ENCODE data around the gene OTOP3. TPM values are rescaled to one million over a fixed set of nuclear protein-coding genes. Genes with fewer than 3 reads are reported as not detected.

Gene OTOP3
- total RNA-seq, 2 experiments from 2014 or later: not detected

GRCh38 chr17:74937064-74938051, 1.7 kb downstream of the OTOP3 start:
- Mint-ChIP-seq H3K27ac (no peak overlapping the region), H3K36me3 (ENCODE audit: low read depth) (no peaks in the 10 kb centered on the region), H3K4me1 (peaks cover 2% of the 10 kb centered on the region), H3K4me3 (no peak overlapping the region), H3K27me3 (peaks cover 65% of the 10 kb centered on the region), H3K9me3 (no peaks in the 10 kb centered on the region)
- ChIA-PET POLR2A (interaction anchor here (0.6 kb wide), 1 partner anchor 20 kb away, joined by 3 read pairs; no protein-coding TSS in a partner anchor), CTCF (interaction anchor here (0.6 kb wide), 1 partner anchor 831 kb away, joined by 3 read pairs; no protein-coding TSS in a partner anchor)
- DNase-seq: no peak

GRCh38 chr17:74938194-74938950, 2.7 kb downstream of the OTOP3 start:
- ChIA-PET POLR2A (interaction anchor here (0.6 kb wide), 1 partner anchor 19 kb away, joined by 3 read pairs; no protein-coding TSS in a partner anchor), CTCF (interaction anchor here (0.6 to 1.2 kb wide), 4 partner anchors 9 to 830 kb away, joined by 3 to 4 read pairs (median 4); no protein-coding TSS in a partner anchor)
- H3K27ac Mint-ChIP-seq: no peak overlapping the region
- no peaks in the 10 kb centered on the region for H3K9me3 Mint-ChIP-seq
- no peak for DNase-seq
- peaks cover 2% of the 10 kb centered on the region for H3K4me1 Mint-ChIP-seq
- H3K4me3 Mint-ChIP-seq: no peak overlapping the region
- H3K27me3 Mint-ChIP-seq: peaks cover 57% of the 10 kb centered on the region
- no peaks in the 10 kb centered on the region for H3K36me3 Mint-ChIP-seq (ENCODE audit: low read depth)

- ChIA-PET POLR2A (no interaction called here), CTCF (interaction anchor here (0.6 to 1.2 kb wide), 3 partner anchors 8 to 288 kb away, joined by 3 to 7 read pairs (median 4); no protein-coding TSS in a partner anchor)
- no peak overlapping the region for H3K4me3 Mint-ChIP-seq
- H3K36me3 Mint-ChIP-seq (ENCODE audit: low read depth): no peaks in the 10 kb centered on the region
- H3K27ac Mint-ChIP-seq: peak overlapping the region; percentile 61
- DNase-seq: no peak
- peaks cover 2% of the 10 kb centered on the region for H3K4me1 Mint-ChIP-seq
- H3K27me3 Mint-ChIP-seq: peaks cover 51% of the 10 kb centered on the region
- no peaks in the 10 kb centered on the region for H3K9me3 Mint-ChIP-seq
These were observed 3.8 kb downstream of the OTOP3 start for GRCh38 chr17:74939534-74939933.

GRCh38 chr17:74941128-74941725, 5.5 kb downstream of the OTOP3 start:
- H3K4me3 Mint-ChIP-seq: no peak overlapping the region
- no peak for DNase-seq
- peaks cover 2% of the 10 kb centered on the region for H3K4me1 Mint-ChIP-seq
- H3K36me3 Mint-ChIP-seq (ENCODE audit: low read depth): no peaks in the 10 kb centered on the region
- ChIA-PET CTCF (interaction anchor here (1.8 kb wide), 1 partner anchor 20 kb away, joined by 5 read pairs; no protein-coding TSS in a partner anchor), POLR2A (no interaction called here)
- H3K9me3 Mint-ChIP-seq: no peaks in the 10 kb centered on the region
- no peak overlapping the region for H3K27ac Mint-ChIP-seq
- peaks cover 46% of the 10 kb centered on the region for H3K27me3 Mint-ChIP-seq

GRCh38 chr17:74943808-74944522, 8.3 kb downstream of the OTOP3 start:
- Mint-ChIP-seq H3K36me3 (ENCODE audit: low read depth) (no peaks in the 10 kb centered on the region), H3K27ac (no peak overlapping the region), H3K4me1 (peaks cover 2% of the 10 kb centered on the region), H3K9me3 (no peaks in the 10 kb centered on the region), H3K27me3 (peaks cover 22% of the 10 kb centered on the region), H3K4me3 (no peak overlapping the region)
- DNase-seq: no peak
- POLR2A ChIA-PET: no interaction called here
- CTCF ChIA-PET: no interaction called here

GRCh38 chr17:74945543-74945942, 9.8 kb downstream of the OTOP3 start:
- Mint-ChIP-seq H3K4me1 (no peaks in the 10 kb centered on the region), H3K27ac (no peak overlapping the region), H3K4me3 (no peak overlapping the region), H3K36me3 (ENCODE audit: low read depth) (no peaks in the 10 kb centered on the region), H3K9me3 (no peaks in the 10 kb centered on the region), H3K27me3 (peaks cover 16% of the 10 kb centered on the region)
- ChIA-PET CTCF (interaction anchor here (0.6 to 1.0 kb wide), 2 partner anchors 15 to 51 kb away, joined by 3 to 4 read pairs; no protein-coding TSS in a partner anchor), POLR2A (no interaction called here)
- DNase-seq: no peak

GRCh38 chr17:74946641-74947040, 10.9 kb downstream of the OTOP3 start:
- no peaks in the 10 kb centered on the region for H3K9me3 Mint-ChIP-seq
- H3K4me3 Mint-ChIP-seq: no peak overlapping the region
- no peaks in the 10 kb centered on the region for H3K4me1 Mint-ChIP-seq
- no peaks in the 10 kb centered on the region for H3K36me3 Mint-ChIP-seq (ENCODE audit: low read depth)
- CTCF ChIA-PET: interaction anchor here (1.0 to 1.3 kb wide), 3 partner anchors 11 to 14 kb away, joined by 3 to 4 read pairs (median 3); no protein-coding TSS in a partner anchor
- H3K27ac Mint-ChIP-seq: no peak overlapping the region
- POLR2A ChIA-PET: no interaction called here
- H3K27me3 Mint-ChIP-seq: peaks cover 12% of the 10 kb centered on the region
- DNase-seq: no peak

- H3K27me3 Mint-ChIP-seq: peaks cover 9% of the 10 kb centered on the region
- no peaks in the 10 kb centered on the region for H3K4me1 Mint-ChIP-seq
- DNase-seq: no peak
- H3K27ac Mint-ChIP-seq: no peak overlapping the region
- H3K36me3 Mint-ChIP-seq (ENCODE audit: low read depth): no peaks in the 10 kb centered on the region
- no peaks in the 10 kb centered on the region for H3K9me3 Mint-ChIP-seq
- H3K4me3 Mint-ChIP-seq: no peak overlapping the region
- CTCF ChIA-PET: interaction anchor here (1.0 to 1.4 kb wide), 4 partner anchors 8 to 14 kb away, joined by 3 to 4 read pairs (median 4); no protein-coding TSS in a partner anchor
- POLR2A ChIA-PET: no interaction called here
These were observed 11.5 kb downstream of the OTOP3 start for GRCh38 chr17:74947041-74947754.

GRCh38 chr17:74949455-74950115, 13.9 kb downstream of the OTOP3 start:
- no peaks in the 10 kb centered on the region for H3K9me3 Mint-ChIP-seq
- no peak overlapping the region for H3K4me3 Mint-ChIP-seq
- no peaks in the 10 kb centered on the region for H3K4me1 Mint-ChIP-seq
- ChIA-PET CTCF (interaction anchor here (1.6 to 2.8 kb wide), 3 partner anchors 8 to 12 kb away, joined by 4 to 15 read pairs (median 10); no protein-coding TSS in a partner anchor), POLR2A (no interaction called here)
- H3K27me3 Mint-ChIP-seq: peaks cover 4% of the 10 kb centered on the region
- no peaks in the 10 kb centered on the region for H3K36me3 Mint-ChIP-seq (ENCODE audit: low read depth)
- H3K27ac Mint-ChIP-seq: no peak overlapping the region
- no peak for DNase-seq

- DNase-seq: no peak
- H3K27me3 Mint-ChIP-seq: peaks cover 2% of the 10 kb centered on the region
- no peak overlapping the region for H3K4me3 Mint-ChIP-seq
- H3K9me3 Mint-ChIP-seq: no peaks in the 10 kb centered on the region
- no peaks in the 10 kb centered on the region for H3K36me3 Mint-ChIP-seq (ENCODE audit: low read depth)
- no peak overlapping the region for H3K27ac Mint-ChIP-seq
- ChIA-PET POLR2A (no interaction called here), CTCF (interaction anchor here (2.0 to 2.8 kb wide), 2 partner anchors 7 to 12 kb away, joined by 10 to 15 read pairs; no protein-coding TSS in a partner anchor)
- H3K4me1 Mint-ChIP-seq: no peaks in the 10 kb centered on the region
These were observed 14.5 kb downstream of the OTOP3 start for GRCh38 chr17:74950207-74950606.

GRCh38 chr17:74951065-74951464, 15.4 kb downstream of the OTOP3 start:
- Mint-ChIP-seq H3K4me3 (no peak overlapping the region), H3K27me3 (no peaks in the 10 kb centered on the region), H3K9me3 (no peaks in the 10 kb centered on the region), H3K36me3 (ENCODE audit: low read depth) (no peaks in the 10 kb centered on the region), H3K27ac (no peak overlapping the region), H3K4me1 (no peaks in the 10 kb centered on the region)
- ChIA-PET CTCF (interaction anchor here (0.6 to 2.8 kb wide), 3 partner anchors 11 to 25 kb away, joined by 3 to 15 read pairs (median 4); no protein-coding TSS in a partner anchor), POLR2A (no interaction called here)
- DNase-seq: no peak

Data from activated CD4-positive, alpha-beta T cell treated with anti-CD3 and anti-CD28 coated beads, Interleukin-2, amount 10 ng/mL, durations not matched to agents 7 days and 5 days (primary cell).